SHP77 (cell line): ENCODE results near the gene ERAL1.
A peak's percentile ranks its signal among the peaks of the same experiment; 100 is the strongest.
"Not testable (repeated sequence)": the region's sequence is repeated elsewhere in the genome, so short reads cannot be mapped to it uniquely, and the experiment has no call there.

Source experiments
- DNase-seq, 2 experiments: peaks; one replicate each; lab custom pipeline; 2025; lab: John Stamatoyannopoulos, UW

The ERAL1 gene

GRCh38 chr17:28879886-28880571 lies 25.2 kb downstream of the ERAL1 start:
- DNase-seq = no peak

GRCh38 chr17:28880572-28880945 lies 25.7 kb downstream of the ERAL1 start:
- no peak for DNase-seq

GRCh38 chr17:28881533-28882056 lies 26.8 kb downstream of the ERAL1 start:
- DNase-seq = no peak

- DNase-seq = no peak
Observed at GRCh38 chr17:28882154-28882895, 27.5 kb downstream of the ERAL1 start.

GRCh38 chr17:28883967-28884702 lies 29.3 kb downstream of the ERAL1 start:
- DNase-seq = no peak

GRCh38 chr17:28885363-28885762 lies 30.5 kb downstream of the ERAL1 start:
- DNase-seq = no peak

GRCh38 chr17:28885951-28886350 lies 31.1 kb downstream of the ERAL1 start:
- DNase-seq = no peak

- DNase-seq = no peak
Observed at GRCh38 chr17:28887871-28888471, 33.2 kb downstream of the ERAL1 start.

- no peak for DNase-seq
Observed at GRCh38 chr17:28888832-28889231, 34.0 kb downstream of the ERAL1 start.

GRCh38 chr17:28889996-28890395 lies 35.2 kb downstream of the ERAL1 start:
- no peak for DNase-seq

- no peak for DNase-seq
Observed at GRCh38 chr17:28891201-28891600, 36.4 kb downstream of the ERAL1 start.

GRCh38 chr17:28892024-28892423 lies 37.2 kb downstream of the ERAL1 start:
- DNase-seq = no peak

GRCh38 chr17:28893248-28894183 lies 38.7 kb downstream of the ERAL1 start:
- DNase-seq = not testable (repeated sequence)

GRCh38 chr17:28895794-28896447 lies 41.1 kb downstream of the ERAL1 start:
- DNase-seq = no peak

GRCh38 chr17:28896491-28896883 lies 41.7 kb downstream of the ERAL1 start:
- no peak for DNase-seq

- peak; percentile 54 to 66 for DNase-seq
Observed at GRCh38 chr17:28896884-28897768, 42.3 kb downstream of the ERAL1 start, which contains the start of gene FLOT2. TSS of gene FLOT2 (minus strand) at chr17:28897733. CDS start at chr17:28897574, 159 bp downstream.

GRCh38 chr17:28897769-28898526 lies 43.1 kb downstream of the ERAL1 start:
- no peak for DNase-seq

GRCh38 chr17:28898527-28898955 lies 43.7 kb downstream of the ERAL1 start:
- no peak for DNase-seq
